HG03469 (cell line): ENCODE results near the gene PHYKPL.

Experiments
- ATAC-seq: cut with Tn5 transposase; IDR thresholded peaks from one replicate; pipeline ENCODE4 v1.9.1; 2021; ENCODE audit warnings: mild to moderate bottlenecking, moderate library complexity, moderate number of reproducible peaks; ENCODE audit not compliant: unreplicated experiment

PHYKPL gene

GRCh38 chr5:178232124-178232919, at the start of gene PHYKPL:
Gene PHYKPL (minus strand): TSS chr5:178232802. CDS start chr5:178232550, 252 bp downstream.
- peak; percentile 53 for ATAC-seq

- ATAC-seq, result no peak
These were observed 49.8 kb upstream of the PHYKPL start for GRCh38 chr5:178282391-178282790.

- no peak for ATAC-seq
These were observed 48.7 kb upstream of the PHYKPL start for GRCh38 chr5:178281331-178281730.

DNA sequence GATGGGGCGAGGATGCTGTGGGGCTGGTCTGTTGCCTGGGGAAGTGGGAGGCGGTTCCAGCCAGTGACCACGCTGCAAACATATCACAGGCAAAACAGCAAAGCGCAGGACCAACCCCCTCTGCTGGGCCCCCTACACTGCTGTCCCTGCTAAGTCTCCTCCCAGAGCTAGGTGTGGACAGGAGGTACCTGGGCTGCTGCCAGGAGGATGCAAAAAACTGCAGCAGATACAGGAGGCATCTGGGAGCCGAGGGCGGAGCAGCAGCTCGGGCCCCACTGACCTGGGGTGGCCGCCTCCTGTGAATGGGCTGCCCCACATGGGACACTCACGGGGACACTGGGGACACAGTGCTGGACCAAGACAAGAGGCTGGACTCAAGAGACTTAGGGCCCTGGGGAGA, 48.0 kb upstream of the PHYKPL start:
- no peak for ATAC-seq

GRCh38 chr5:178279723-178280438, 47.3 kb upstream of the PHYKPL start:
- ATAC-seq, result no peak

- ATAC-seq, result no peak
These were observed 46.6 kb upstream of the PHYKPL start for GRCh38 chr5:178279026-178279722.

- no peak for ATAC-seq
These were observed 45.9 kb upstream of the PHYKPL start for GRCh38 chr5:178278358-178279023.

DNA sequence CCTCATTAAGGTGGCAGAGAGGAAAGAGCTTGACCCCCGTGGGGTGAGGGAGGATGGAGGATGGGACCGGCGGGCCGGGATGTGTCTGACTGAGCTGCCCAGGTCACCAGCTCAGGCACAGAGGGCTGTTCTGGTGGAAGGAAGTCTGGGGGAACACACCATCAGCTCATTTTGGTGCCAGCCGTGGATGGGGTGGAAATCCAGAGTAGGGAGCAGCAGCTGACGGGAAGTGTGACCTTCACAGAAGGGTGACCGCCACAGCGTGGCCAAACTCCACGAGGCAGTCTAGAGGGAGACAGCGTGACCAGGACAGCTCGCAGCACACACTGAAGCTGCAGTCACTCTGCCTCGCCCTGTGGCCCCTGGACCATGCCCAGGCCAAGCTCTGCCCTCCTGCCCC, 45.3 kb upstream of the PHYKPL start:
- ATAC-seq, result no peak

- ATAC-seq, result no peak
These were observed 44.7 kb upstream of the PHYKPL start for GRCh38 chr5:178277346-178277745.

DNA sequence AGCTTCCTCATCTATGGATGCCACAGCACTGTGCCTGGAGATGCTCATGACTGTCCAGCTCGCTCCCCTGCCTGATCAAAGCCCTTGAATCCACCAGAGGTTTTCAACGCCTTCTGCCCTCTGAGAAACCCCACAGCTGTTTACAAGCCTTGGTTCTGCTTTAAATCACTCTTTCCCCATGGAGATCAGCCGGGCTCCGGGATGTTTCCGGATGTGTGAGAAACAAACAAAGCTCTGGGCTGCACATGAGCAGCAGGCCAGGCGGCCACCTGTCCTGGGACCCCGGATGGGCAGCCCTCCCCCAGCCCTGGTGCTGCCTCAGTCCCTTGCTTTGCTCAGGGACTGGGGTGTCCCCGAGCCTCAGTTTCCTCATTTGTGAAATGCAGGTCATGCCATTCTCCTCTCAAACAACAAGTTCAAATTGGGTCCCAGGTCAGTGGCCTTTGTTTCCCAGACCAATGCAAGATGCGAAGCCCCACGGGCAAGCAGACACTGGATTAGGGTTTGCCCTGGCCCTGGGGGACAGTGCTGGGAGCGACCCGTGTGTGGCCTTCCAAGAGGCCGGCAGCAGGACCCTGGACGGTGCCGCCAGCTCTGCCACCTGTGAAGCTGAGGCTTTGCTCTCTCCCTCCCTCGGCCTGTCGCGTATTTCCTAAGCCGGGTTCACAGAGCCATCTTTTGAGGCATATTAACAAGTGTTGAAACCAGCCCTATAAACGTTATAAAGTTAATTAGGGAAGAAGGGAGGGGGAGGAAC, 42.4 kb upstream of the PHYKPL start:
- ATAC-seq, result no peak

- no peak for ATAC-seq
These were observed 41.3 kb upstream of the PHYKPL start for GRCh38 chr5:178273665-178274541.

DNA sequence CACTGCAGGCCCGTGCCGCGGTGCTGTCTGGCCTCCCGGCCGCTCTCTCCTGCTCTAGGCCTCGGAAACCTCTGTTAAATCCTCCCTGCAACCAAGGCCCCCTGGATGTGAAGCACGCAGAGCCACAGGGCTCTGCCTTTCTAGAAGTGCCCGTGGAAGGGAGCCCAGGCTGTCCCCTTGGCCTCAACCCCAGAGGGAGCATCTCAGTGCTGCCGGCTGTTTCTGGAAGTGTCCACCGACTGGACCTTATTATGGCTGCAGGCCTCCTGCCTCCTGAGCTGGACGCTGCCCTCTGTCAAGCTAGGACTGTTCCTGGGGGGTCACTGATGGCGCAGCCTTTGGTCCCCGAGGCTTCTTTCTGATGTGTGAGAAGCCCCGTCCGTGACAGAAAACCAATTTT, 40.4 kb upstream of the PHYKPL start:
- ATAC-seq, result no peak

GRCh38 chr5:178272591-178272990, 40.0 kb upstream of the PHYKPL start:
- no peak for ATAC-seq

GRCh38 chr5:178271726-178272479, 39.3 kb upstream of the PHYKPL start:
- ATAC-seq, result no peak

GRCh38 chr5:178271231-178271630, 38.6 kb upstream of the PHYKPL start:
- no peak for ATAC-seq

DNA sequence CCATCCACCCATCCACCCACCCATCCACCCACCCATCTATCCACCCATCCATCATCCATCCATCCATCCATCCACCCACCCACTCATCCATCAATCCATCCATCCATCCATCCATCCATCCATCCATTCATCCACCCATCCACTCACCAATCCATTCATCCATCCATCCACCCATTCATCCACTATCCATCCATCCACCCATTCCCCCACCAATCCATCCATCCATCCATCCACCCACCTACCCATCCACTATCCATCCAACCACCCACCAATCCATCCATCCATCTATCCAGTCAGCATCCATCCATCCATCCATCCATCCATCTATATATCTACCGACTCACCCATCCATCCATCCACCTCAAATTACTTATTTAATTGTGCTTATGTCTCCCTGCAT, 36.9 kb upstream of the PHYKPL start:
- no peak for ATAC-seq

- ATAC-seq, result no peak
These were observed 35.3 kb upstream of the PHYKPL start for GRCh38 chr5:178267876-178268275.

DNA sequence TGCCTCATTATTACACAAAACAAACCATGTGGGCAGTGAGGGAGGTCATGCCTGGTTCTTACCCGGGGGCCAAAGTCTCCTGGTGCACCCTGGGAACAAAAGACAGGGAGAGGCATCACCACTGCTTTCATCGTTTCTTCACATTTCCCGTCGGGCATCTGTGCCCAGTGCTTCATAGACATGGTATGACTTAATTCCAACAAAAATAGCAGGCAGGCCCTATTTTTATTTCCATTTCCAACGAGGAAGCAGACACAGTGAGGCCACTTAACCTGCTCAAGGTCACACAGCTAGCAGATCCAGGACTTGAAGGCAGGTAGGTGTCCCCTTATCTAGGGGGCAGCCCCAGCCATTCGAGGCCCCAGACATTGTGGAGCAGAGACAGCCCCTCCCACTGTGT, 34.6 kb upstream of the PHYKPL start:
- ATAC-seq, result no peak

GRCh38 chr5:178266581-178266980, 34.0 kb upstream of the PHYKPL start:
- ATAC-seq, result no peak
